WTC11 (cell line): ENCODE data around the gene RMC1.

Source experiments
- CBFB ChIP-seq: sonication (generic); formaldehyde crosslinking; IDR thresholded peaks from 2 replicates; pipeline ENCODE4 v1.8.1; 2022; ENCODE audit warnings: mild to moderate bottlenecking, low read depth, missing genetic modification reagents
- FOXK1 ChIP-seq: sonication (generic); formaldehyde crosslinking; IDR thresholded peaks from 2 replicates; pipeline ENCODE4 v1.8.0; 2022; ENCODE audit warnings: mild to moderate bottlenecking, moderate library complexity, missing genetic modification reagents
- HMGA2 ChIP-seq: fragments of 250-450 bp; sonication (Bioruptor Pico); IDR thresholded peaks from 2 replicates; pipeline ENCODE4 v1.4.0; 2021; ENCODE audit warnings: mild to moderate bottlenecking, moderate library complexity
- IRF2 ChIP-seq: sonication (generic); formaldehyde crosslinking; IDR thresholded peaks from 2 replicates; pipeline ENCODE4 v1.8.0; 2022; ENCODE audit warnings: low read depth, missing genetic modification reagents, borderline replicate concordance
- NFE2L1 ChIP-seq: sonication (generic); formaldehyde crosslinking; IDR thresholded peaks from 2 replicates; pipeline ENCODE4 v1.8.1; 2023; ENCODE audit warnings: missing genetic modification reagents
- SMAD3 ChIP-seq: sonication (generic); formaldehyde crosslinking; IDR thresholded peaks from 2 replicates; pipeline ENCODE4 v1.8.0; 2022; ENCODE audit warnings: missing genetic modification reagents, mild to moderate bottlenecking, borderline replicate concordance
- ZNF138 ChIP-seq: sonication (generic); formaldehyde crosslinking; conservative IDR thresholded peaks from 2 replicates; pipeline ENCODE4 v1.8.1; 2022; ENCODE audit warnings: mild to moderate bottlenecking, moderate library complexity, missing genetic modification reagents
- TF ChIP-seq, protein P1 (sequence below): fragments of 200-600 bp; IDR thresholded peaks from 2 replicates; pipeline ENCODE4 v1.8.0; 2022; ENCODE audit warnings: antibody characterized with exemption
- TF ChIP-seq, protein P2 (sequence below): sonication (generic); formaldehyde crosslinking; IDR thresholded peaks from 2 replicates; pipeline ENCODE4 v1.8.1; 2022; ENCODE audit warnings: low read depth, mild to moderate bottlenecking, moderate library complexity, missing genetic modification reagents, borderline replicate concordance

DNA sequence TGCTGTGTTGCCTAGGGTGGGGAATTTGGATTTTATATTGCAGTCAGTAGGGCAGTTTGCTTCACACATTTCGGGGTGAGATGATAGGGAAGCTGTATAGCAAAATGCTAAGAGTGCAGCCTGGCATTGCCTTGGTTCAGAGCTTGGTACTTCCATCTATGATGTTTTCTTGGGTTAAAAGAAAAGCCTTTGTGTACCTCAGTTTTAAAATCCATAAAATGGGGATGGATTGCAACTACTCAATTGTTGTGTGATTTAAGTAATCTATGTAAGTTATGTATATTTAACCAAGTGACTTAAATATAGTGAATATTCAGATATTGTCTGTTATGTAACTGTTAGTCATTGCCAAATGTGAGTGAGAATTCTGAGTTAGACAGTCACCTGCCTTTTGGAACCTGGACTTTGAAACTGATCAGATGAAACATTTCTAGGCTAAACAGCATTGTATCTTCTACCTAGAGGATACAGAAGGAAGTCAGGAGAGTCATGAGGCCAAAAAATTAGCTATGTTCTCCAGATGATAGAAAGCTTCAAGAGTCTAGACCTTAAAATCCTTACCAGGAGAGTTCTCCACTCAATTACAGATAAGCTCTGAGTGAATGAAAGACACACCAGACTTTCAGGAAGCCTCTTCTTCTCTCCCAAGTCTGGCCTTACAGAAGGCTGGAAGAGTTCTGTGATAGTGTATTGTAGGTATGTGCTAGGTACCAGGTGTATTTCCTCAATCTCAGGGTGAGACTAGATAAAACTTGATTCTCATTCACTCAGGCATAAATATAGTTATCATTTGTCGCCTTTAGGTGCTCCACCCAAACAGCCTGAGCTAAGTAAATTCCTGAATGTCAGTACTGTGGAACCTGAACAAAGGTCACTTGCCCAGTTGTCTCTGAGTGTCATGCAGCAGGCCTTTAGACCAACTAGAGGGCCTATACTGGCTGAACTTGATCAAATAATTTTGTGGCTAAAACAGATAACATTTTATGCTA is 42.7 kb upstream of the RMC1 start:
- TF ChIP-seq FOXK1 (CRISPR knock-in tag), result no peak
- no peak for TF ChIP-seq SMAD3 (CRISPR knock-in tag)
- TF ChIP-seq IRF2 (CRISPR knock-in tag), result no peak
- no peak for TF ChIP-seq NFE2L1
- no peak for TF ChIP-seq CBFB
- no peak for TF ChIP-seq HMGA2 (CRISPR knock-in tag)
- TF ChIP-seq, protein P1, sequence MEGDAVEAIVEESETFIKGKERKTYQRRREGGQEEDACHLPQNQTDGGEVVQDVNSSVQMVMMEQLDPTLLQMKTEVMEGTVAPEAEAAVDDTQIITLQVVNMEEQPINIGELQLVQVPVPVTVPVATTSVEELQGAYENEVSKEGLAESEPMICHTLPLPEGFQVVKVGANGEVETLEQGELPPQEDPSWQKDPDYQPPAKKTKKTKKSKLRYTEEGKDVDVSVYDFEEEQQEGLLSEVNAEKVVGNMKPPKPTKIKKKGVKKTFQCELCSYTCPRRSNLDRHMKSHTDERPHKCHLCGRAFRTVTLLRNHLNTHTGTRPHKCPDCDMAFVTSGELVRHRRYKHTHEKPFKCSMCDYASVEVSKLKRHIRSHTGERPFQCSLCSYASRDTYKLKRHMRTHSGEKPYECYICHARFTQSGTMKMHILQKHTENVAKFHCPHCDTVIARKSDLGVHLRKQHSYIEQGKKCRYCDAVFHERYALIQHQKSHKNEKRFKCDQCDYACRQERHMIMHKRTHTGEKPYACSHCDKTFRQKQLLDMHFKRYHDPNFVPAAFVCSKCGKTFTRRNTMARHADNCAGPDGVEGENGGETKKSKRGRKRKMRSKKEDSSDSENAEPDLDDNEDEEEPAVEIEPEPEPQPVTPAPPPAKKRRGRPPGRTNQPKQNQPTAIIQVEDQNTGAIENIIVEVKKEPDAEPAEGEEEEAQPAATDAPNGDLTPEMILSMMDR, result no peak
- TF ChIP-seq, protein P2, sequence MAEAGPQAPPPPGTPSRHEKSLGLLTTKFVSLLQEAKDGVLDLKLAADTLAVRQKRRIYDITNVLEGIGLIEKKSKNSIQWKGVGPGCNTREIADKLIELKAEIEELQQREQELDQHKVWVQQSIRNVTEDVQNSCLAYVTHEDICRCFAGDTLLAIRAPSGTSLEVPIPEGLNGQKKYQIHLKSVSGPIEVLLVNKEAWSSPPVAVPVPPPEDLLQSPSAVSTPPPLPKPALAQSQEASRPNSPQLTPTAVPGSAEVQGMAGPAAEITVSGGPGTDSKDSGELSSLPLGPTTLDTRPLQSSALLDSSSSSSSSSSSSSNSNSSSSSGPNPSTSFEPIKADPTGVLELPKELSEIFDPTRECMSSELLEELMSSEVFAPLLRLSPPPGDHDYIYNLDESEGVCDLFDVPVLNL (CRISPR knock-in tag), result no peak
- no peak for TF ChIP-seq ZNF138 (CRISPR knock-in tag)
